ENCODE measurements around the gene SUCLA2. TPM values are rescaled to one million over a fixed set of nuclear protein-coding genes. Genes with fewer than 3 reads are reported as not detected.

Gene SUCLA2
- total RNA-seq, 1 experiment from 2014 or later = 53.9 TPM

- no CpG with 5 or more reads among the region's 2 CpGs for WGBS (ENCODE audit: extremely low coverage, insufficient read length, low lambda C conversion rate)
- H3K79me2 ChIP-seq (ENCODE audit: insufficient read depth, low read length) = peaks cover 6% of the 10 kb centered on the region; the same call in 1 of the 2 replicates
- no peaks in the 10 kb centered on the region for H3K27me3 Mint-ChIP-seq (ENCODE audit: low read depth)
Observed at GRCh38 chr13:47990920-47991466, 10.1 kb downstream of the SUCLA2 start.

More at GRCh38 chr13:47990920-47991466, 10.1 kb downstream of the SUCLA2 start:
- Histone ChIP-seq H4K91ac (ENCODE audit: insufficient read length, low read depth, low read length) (no peak overlapping the region), H2BK12ac (ENCODE audit: insufficient read length, low read depth, low read length) (no peak overlapping the region), H2AK5ac (ENCODE audit: insufficient read length, low read length) (no peak overlapping the region), H3K56ac (ENCODE audit: insufficient read length, low read depth, low read length) (no peak overlapping the region), H3K23ac (ENCODE audit: insufficient read length, low read depth, low read length) (no peak overlapping the region), H3K9ac (ENCODE audit: extremely low read depth, insufficient read length, low read length) (no peak overlapping the region), H3K4me1 (ENCODE audit: insufficient read depth, low read length) (no peaks in the 10 kb centered on the region), H2BK5ac (ENCODE audit: insufficient read length, low read length) (no peak overlapping the region), H3K23me2 (ENCODE audit: insufficient read length, low read depth, low read length, poor library complexity, severe bottlenecking) (no peaks in the 10 kb centered on the region), H3K27ac (ENCODE audit: insufficient read length, low read depth, low read length) (no peak overlapping the region), H4K8ac (replicated peaks; ENCODE audit: insufficient read length, low read depth, low read length) (no peak overlapping the region), H3K18ac (ENCODE audit: insufficient read length, low read depth, low read length) (no peak overlapping the region), H3T11ph (ENCODE audit: low read length) (no peak overlapping the region), H2BK15ac (ENCODE audit: low read depth, low read length) (no peak overlapping the region), H3K9me3 (ENCODE audit: control insufficient read depth, low read depth, low read length) (no peaks in the 10 kb centered on the region), H4K20me1 (ENCODE audit: control insufficient read depth, insufficient read depth, insufficient read length) (no peaks in the 10 kb centered on the region), H4K5ac (ENCODE audit: insufficient read length, low read depth, low read length) (no peak overlapping the region), H3K14ac (ENCODE audit: insufficient read depth, low read length) (no peak overlapping the region), H3K27me3 (ENCODE audit: insufficient read depth, low read length) (no peaks in the 10 kb centered on the region), H3K4ac (ENCODE audit: low read depth, low read length) (no peak overlapping the region), H3K4me2 (ENCODE audit: insufficient read depth, insufficient read length, low read length) (no peak overlapping the region), H2BK120ac (ENCODE audit: low read depth, low read length, poor library complexity, severe bottlenecking) (no peak overlapping the region), H3K79me1 (ENCODE audit: insufficient read depth, low read depth, low read length, poor library complexity, severe bottlenecking) (peaks cover 5% of the 10 kb centered on the region), H2BK20ac (ENCODE audit: low read depth, low read length, poor library complexity, severe bottlenecking) (no peak overlapping the region), H2AFZ (ENCODE audit: low read length) (no peak overlapping the region)
- H3K4me1 Mint-ChIP-seq = no peaks in the 10 kb centered on the region
- no peak overlapping the region for H3K27ac Mint-ChIP-seq
- no peak overlapping the region for H3K4me3 Mint-ChIP-seq
- DNase-seq = no peak
- no peak for TF ChIP-seq CTCF (conservative IDR thresholded peaks at IDR 0.05)
- peaks cover 41 to 64% (median 61%) of the 10 kb centered on the region in 3 experiments; a peak in 6 of 7 replicates for H3K36me3 Mint-ChIP-seq (ENCODE audit: insufficient read depth in 1 of 3, low read depth in 3 of 3)
- H3K9me3 Mint-ChIP-seq = no peaks in the 10 kb centered on the region

All from H9 (cell line).